ENCODE measurements around the gene SLC9A3. TPM values are rescaled to one million over a fixed set of nuclear protein-coding genes. Genes with fewer than 3 reads are reported as not detected.

Gene SLC9A3
- total and polyA plus RNA-seq, 3 experiments from 2014 or later = 2.4 to 2.6 (median 2.5) TPM

DNA sequence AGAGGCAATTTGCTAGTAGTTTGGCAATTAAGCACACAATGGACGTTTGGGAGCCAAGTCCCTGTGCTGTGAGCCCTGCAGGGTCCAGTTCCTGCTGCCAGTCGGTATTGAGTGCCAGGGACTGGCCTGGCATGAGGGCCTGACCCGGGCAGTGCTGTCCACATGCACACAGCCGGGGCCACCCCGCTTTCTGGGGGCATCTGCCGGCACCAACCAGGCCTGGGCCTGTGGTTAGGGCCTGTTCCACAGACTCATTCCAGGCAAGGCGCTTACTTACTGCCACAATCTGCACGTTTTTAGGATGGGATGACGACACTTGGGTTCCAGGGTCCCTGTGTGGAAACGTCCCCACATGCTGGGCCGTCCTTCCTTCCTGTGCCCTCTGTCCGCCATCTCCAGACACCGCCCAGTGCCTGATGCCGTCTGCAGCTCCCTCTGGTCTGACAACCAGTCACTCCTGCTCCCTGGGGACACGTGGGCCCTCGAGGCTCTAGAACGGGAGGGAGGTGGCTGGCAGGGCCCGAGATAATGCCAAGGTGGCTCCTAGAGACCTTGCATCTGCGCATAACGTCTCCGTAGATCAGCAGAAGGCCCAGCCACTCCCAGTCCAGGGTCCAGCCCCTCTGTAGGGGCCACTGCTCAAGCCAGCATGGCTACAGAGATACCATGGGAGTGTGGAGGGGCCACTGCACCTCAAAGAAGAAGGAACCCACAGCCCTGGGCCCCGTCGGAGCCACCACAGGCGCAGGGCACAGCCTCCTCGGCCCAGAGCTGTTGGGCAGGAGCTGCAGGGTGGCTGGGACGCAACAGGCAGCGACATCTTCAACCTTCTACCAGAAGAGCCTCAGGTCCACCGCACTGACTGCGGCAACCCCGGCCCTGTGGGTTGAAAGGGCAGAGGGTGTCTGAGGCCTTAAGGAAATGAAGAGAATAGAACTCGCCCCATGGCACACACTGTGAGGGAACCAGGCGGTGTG lies 24.7 kb downstream of the SLC9A3 start:
- ChIA-PET CTCF (no interaction called here), POLR2A (no interaction called here)
- Mint-ChIP-seq H3K4me3 (no peak overlapping the region), H3K36me3 (no peaks in the 10 kb centered on the region), H3K27me3 (peaks cover 5 to 23% of the 10 kb centered on the region in 2 donors), H3K9me3 (no peaks in the 10 kb centered on the region), H3K27ac (no peak overlapping the region), H3K4me1 (no peaks in the 10 kb centered on the region)
- no peaks in the 10 kb centered on the region for H3K9me3 ChIP-seq (ENCODE audit: low read length)
- DNase-seq = no peak
- H3K27me3 ChIP-seq (ENCODE audit: insufficient read depth, low read length, poor library complexity, severe bottlenecking) = peaks cover 8% of the 10 kb centered on the region
- no peak overlapping the region for H3K4me3 ChIP-seq (ENCODE audit: low read length)
- H3K36me3 ChIP-seq (ENCODE audit: insufficient read depth, low read length) = no peaks in the 10 kb centered on the region
- H3K4me1 ChIP-seq (ENCODE audit: insufficient read depth, low read length) = no peaks in the 10 kb centered on the region
- no peak overlapping the region for H3K27ac ChIP-seq (ENCODE audit: low read depth, low read length)

DNA sequence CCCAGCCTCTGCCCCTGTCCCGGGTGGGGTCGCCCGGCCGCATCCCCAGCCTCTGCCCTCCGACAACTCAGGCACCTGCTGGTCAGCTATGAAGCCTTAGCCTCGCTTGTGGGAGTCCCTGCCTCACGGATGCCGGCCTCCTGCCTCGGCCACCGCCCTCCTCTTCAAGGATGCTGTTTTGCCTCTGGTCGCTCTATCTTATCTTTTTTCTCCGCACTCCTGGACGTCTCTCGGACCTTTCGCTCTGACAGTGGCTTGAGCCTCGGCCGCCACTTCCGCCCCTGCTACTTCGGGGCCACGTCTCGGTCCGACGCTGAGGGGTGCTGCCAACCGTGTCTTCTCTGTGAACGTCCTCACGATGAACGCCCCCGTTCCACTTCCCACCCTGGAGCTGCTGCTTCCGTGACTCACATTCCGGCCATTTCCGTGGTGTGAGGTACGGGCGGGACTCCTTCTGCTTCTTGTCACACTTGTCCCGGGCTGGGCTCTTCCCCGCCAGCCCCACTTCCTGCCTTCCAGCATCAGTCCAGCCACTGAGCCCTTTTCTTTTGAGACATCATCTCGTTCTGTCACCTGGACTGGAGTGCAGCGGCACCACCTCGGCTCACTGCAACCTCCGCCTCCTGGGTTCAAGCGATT lies 26.3 kb downstream of the SLC9A3 start:
- H3K4me1 ChIP-seq (ENCODE audit: insufficient read depth, low read length) = no peaks in the 10 kb centered on the region
- H3K9me3 ChIP-seq (ENCODE audit: low read length) = no peaks in the 10 kb centered on the region
- Mint-ChIP-seq H3K4me3 (no peak overlapping the region), H3K4me1 (no peaks in the 10 kb centered on the region), H3K36me3 (no peaks in the 10 kb centered on the region), H3K9me3 (no peaks in the 10 kb centered on the region), H3K27me3 (peaks cover 5 to 14% of the 10 kb centered on the region in 2 donors), H3K27ac (no peak overlapping the region)
- peaks cover 8% of the 10 kb centered on the region for H3K27me3 ChIP-seq (ENCODE audit: insufficient read depth, low read length, poor library complexity, severe bottlenecking)
- POLR2A ChIA-PET = no interaction called here
- no peaks in the 10 kb centered on the region for H3K36me3 ChIP-seq (ENCODE audit: insufficient read depth, low read length)
- H3K27ac ChIP-seq (ENCODE audit: low read depth, low read length) = no peak overlapping the region
- CTCF ChIA-PET = no interaction called here
- DNase-seq = no peak
- no peak overlapping the region for H3K4me3 ChIP-seq (ENCODE audit: low read length)

DNA sequence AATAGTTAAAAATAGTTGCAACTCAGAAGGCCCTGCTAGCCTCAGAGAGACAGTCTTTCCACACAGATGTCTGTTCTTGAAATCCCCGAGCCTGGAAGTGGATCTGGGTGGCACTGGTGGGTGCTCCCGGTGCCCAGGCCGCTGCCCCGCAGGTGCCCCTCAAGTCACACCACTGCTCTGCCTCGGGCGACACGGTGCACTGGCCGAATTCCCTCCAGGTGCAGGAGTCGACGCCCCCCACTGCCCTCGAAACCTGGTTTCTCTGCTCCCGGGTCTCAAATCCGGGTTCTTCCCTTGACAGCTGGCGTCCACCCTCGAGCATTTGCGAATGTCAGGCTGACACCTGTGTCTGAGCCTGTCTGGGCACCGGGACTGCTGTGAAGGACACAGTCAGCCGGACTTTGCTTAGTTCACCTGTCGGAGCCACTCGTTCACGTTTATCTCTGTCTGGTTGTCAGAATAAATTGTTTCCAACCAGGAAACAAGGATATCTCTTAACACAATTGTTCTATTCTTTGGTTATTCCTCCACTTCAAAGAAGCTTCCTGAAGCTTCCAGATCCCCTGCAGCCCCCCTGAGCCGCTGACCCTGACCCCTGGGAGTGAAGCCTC lies 27.1 kb downstream of the SLC9A3 start:
- H3K27ac Mint-ChIP-seq = no peak overlapping the region
- POLR2A ChIA-PET = no interaction called here
- no peak overlapping the region for H3K4me3 Mint-ChIP-seq
- Histone ChIP-seq H3K4me3 (ENCODE audit: low read length) (no peak overlapping the region), H3K4me1 (ENCODE audit: insufficient read depth, low read length) (no peaks in the 10 kb centered on the region), H3K27ac (ENCODE audit: low read depth, low read length) (no peak overlapping the region), H3K36me3 (ENCODE audit: insufficient read depth, low read length) (no peaks in the 10 kb centered on the region), H3K9me3 (ENCODE audit: low read length) (no peaks in the 10 kb centered on the region), H3K27me3 (ENCODE audit: insufficient read depth, low read length, poor library complexity, severe bottlenecking) (peaks cover 8% of the 10 kb centered on the region)
- no peaks in the 10 kb centered on the region for H3K4me1 Mint-ChIP-seq
- no peak for DNase-seq
- no peaks in the 10 kb centered on the region for H3K36me3 Mint-ChIP-seq
- CTCF ChIA-PET = no interaction called here
- H3K27me3 Mint-ChIP-seq = peaks cover 5 to 11% of the 10 kb centered on the region in 2 donors
- H3K9me3 Mint-ChIP-seq = no peaks in the 10 kb centered on the region

GRCh38 chr5:496028-496427 lies 28.2 kb downstream of the SLC9A3 start:
- H3K27ac Mint-ChIP-seq = no peak overlapping the region
- H3K9me3 Mint-ChIP-seq = no peaks in the 10 kb centered on the region
- no peaks in the 10 kb centered on the region for H3K4me1 Mint-ChIP-seq
- no peaks in the 10 kb centered on the region for H3K36me3 Mint-ChIP-seq
- ChIA-PET POLR2A (no interaction called here), CTCF (no interaction called here)
- no peak for DNase-seq
- Histone ChIP-seq H3K36me3 (ENCODE audit: insufficient read depth, low read length) (no peaks in the 10 kb centered on the region), H3K9me3 (ENCODE audit: low read length) (no peaks in the 10 kb centered on the region), H3K27me3 (ENCODE audit: insufficient read depth, low read length, poor library complexity, severe bottlenecking) (no peaks in the 10 kb centered on the region), H3K4me3 (ENCODE audit: low read length) (no peak overlapping the region), H3K27ac (ENCODE audit: low read depth, low read length) (no peak overlapping the region), H3K4me1 (ENCODE audit: insufficient read depth, low read length) (no peaks in the 10 kb centered on the region)
- H3K27me3 Mint-ChIP-seq = peaks cover 5 to 11% of the 10 kb centered on the region in 2 donors
- no peak overlapping the region for H3K4me3 Mint-ChIP-seq

- H3K4me3 Mint-ChIP-seq = no peak overlapping the region
- ChIA-PET POLR2A (no interaction called here), CTCF (no interaction called here)
- H3K36me3 Mint-ChIP-seq = no peaks in the 10 kb centered on the region
- H3K9me3 ChIP-seq (ENCODE audit: low read length) = no peaks in the 10 kb centered on the region
- H3K27me3 ChIP-seq (ENCODE audit: insufficient read depth, low read length, poor library complexity, severe bottlenecking) = no peaks in the 10 kb centered on the region
- no peak for DNase-seq
- H3K27me3 Mint-ChIP-seq = peaks cover 1 to 10% of the 10 kb centered on the region in 2 donors
- H3K27ac Mint-ChIP-seq = no peak overlapping the region
- H3K4me1 ChIP-seq (ENCODE audit: insufficient read depth, low read length) = no peaks in the 10 kb centered on the region
- no peak overlapping the region for H3K27ac ChIP-seq (ENCODE audit: low read depth, low read length)
- H3K4me3 ChIP-seq (ENCODE audit: low read length) = no peak overlapping the region
- no peaks in the 10 kb centered on the region for H3K36me3 ChIP-seq (ENCODE audit: insufficient read depth, low read length)
- no peaks in the 10 kb centered on the region for H3K9me3 Mint-ChIP-seq
- H3K4me1 Mint-ChIP-seq = no peaks in the 10 kb centered on the region
These were observed 29.5 kb downstream of the SLC9A3 start for GRCh38 chr5:494667-495255.

DNA sequence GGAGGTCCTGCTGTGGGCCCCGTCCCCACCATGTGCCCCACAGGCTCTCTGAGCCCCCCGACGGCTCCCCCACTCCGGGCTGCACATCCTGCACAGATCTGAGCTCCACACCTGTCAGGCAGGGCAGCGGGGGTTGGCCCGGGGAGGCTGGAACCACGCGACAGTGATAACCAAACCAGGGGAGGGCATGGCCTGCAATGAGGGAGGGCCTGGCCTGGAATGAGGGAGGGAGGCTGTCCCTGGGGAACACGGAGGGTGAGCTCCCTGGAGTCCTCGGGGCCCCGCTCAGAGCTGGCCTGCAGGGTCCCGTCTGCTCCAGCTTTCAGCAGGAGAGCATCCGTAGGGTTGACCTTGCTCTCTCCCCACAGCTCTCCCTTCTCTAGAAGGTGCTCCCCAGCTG lies 30.5 kb downstream of the SLC9A3 start:
- Histone ChIP-seq H3K36me3 (ENCODE audit: insufficient read depth, low read length) (no peaks in the 10 kb centered on the region), H3K27ac (ENCODE audit: low read depth, low read length) (no peak overlapping the region), H3K4me1 (ENCODE audit: insufficient read depth, low read length) (no peaks in the 10 kb centered on the region), H3K9me3 (ENCODE audit: low read length) (no peaks in the 10 kb centered on the region), H3K27me3 (ENCODE audit: insufficient read depth, low read length, poor library complexity, severe bottlenecking) (no peaks in the 10 kb centered on the region), H3K4me3 (ENCODE audit: low read length) (no peak overlapping the region)
- POLR2A ChIA-PET = no interaction called here
- CTCF ChIA-PET = no interaction called here
- H3K27me3 Mint-ChIP-seq = peaks cover 0 to 6% of the 10 kb centered on the region in 2 donors
- peak overlapping the region in 1 of 8 donors; percentile 9 for H3K27ac Mint-ChIP-seq
- no peaks in the 10 kb centered on the region for H3K36me3 Mint-ChIP-seq
- no peak for DNase-seq
- H3K4me1 Mint-ChIP-seq = no peaks in the 10 kb centered on the region
- no peaks in the 10 kb centered on the region for H3K9me3 Mint-ChIP-seq
- no peak overlapping the region for H3K4me3 Mint-ChIP-seq

GRCh38 chr5:493119-493701 lies 31.0 kb downstream of the SLC9A3 start:
- H3K4me1 ChIP-seq (ENCODE audit: insufficient read depth, low read length) = no peaks in the 10 kb centered on the region
- POLR2A ChIA-PET = interaction anchor here (0.7 kb wide), 1 partner anchor 17 kb away, joined by 3 read pairs; no protein-coding TSS in a partner anchor
- H3K27ac ChIP-seq (ENCODE audit: low read depth, low read length) = no peak overlapping the region
- no peaks in the 10 kb centered on the region for H3K36me3 ChIP-seq (ENCODE audit: insufficient read depth, low read length)
- DNase-seq = no peak
- peaks cover 0 to 3% of the 10 kb centered on the region in 2 donors for H3K27me3 Mint-ChIP-seq
- no peak overlapping the region for H3K27ac Mint-ChIP-seq
- H3K9me3 Mint-ChIP-seq = no peaks in the 10 kb centered on the region
- no peaks in the 10 kb centered on the region for H3K27me3 ChIP-seq (ENCODE audit: insufficient read depth, low read length, poor library complexity, severe bottlenecking)
- CTCF ChIA-PET = no interaction called here
- H3K4me1 Mint-ChIP-seq = no peaks in the 10 kb centered on the region
- no peak overlapping the region for H3K4me3 ChIP-seq (ENCODE audit: low read length)
- no peaks in the 10 kb centered on the region for H3K36me3 Mint-ChIP-seq
- no peaks in the 10 kb centered on the region for H3K9me3 ChIP-seq (ENCODE audit: low read length)
- no peak overlapping the region for H3K4me3 Mint-ChIP-seq
